IgD-negative memory B cell (primary cell): ENCODE measurements around the gene NBPF1. TPM values are rescaled to one million over a fixed set of nuclear protein-coding genes. Genes with fewer than 3 reads are reported as not detected.
"Not testable (repeated sequence)": the region's sequence is repeated elsewhere in the genome, so short reads cannot be mapped to it uniquely, and the experiment has no call there.

ENCODE experiments used
- H3K27ac Mint-ChIP-seq, 3 donors: one replicate each; pipeline ENCODE4 v1.8.0; 2020 to 2022; ENCODE audit warnings: mild to moderate bottlenecking in 3 of 3, mixed read lengths in 3 of 3, moderate library complexity in 1 of 3
- H3K27me3 Mint-ChIP-seq: one replicate; pipeline ENCODE4 v1.8.0; 2021; ENCODE audit warnings: mixed read lengths
- H3K36me3 Mint-ChIP-seq: one replicate; pipeline ENCODE4 v1.8.0; 2020; ENCODE audit warnings: mild to moderate bottlenecking, mixed read lengths
- H3K4me1 Mint-ChIP-seq, 3 donors: one replicate each; pipeline ENCODE4 v1.8.0; 2020 to 2022; ENCODE audit warnings: mixed read lengths in 3 of 3, mild to moderate bottlenecking in 1 of 3
- H3K4me3 Mint-ChIP-seq, 4 donors: one replicate each; pipeline ENCODE4 v1.8.0; 2020 to 2022; ENCODE audit warnings: mild to moderate bottlenecking in 4 of 4, mixed read lengths in 4 of 4, moderate library complexity in 3 of 4
- H3K9me3 Mint-ChIP-seq, 3 donors: one replicate each; pipeline ENCODE4 v1.8.0; 2020 to 2021; ENCODE audit warnings: mixed read lengths in 3 of 3, mild to moderate bottlenecking in 1 of 3
- polyA plus RNA-seq: library from polyadenylated mRNA; unstranded; fragments of 300-500 nt; fragmentation: Illumina TruSeq; gene quantifications from one replicate; pipeline ENCODE4 v1.2.3, GENCODE V29; 2021

Gene NBPF1
- polyA plus RNA-seq, 1 donor from 2014 or later, result 15.5 TPM

DNA sequence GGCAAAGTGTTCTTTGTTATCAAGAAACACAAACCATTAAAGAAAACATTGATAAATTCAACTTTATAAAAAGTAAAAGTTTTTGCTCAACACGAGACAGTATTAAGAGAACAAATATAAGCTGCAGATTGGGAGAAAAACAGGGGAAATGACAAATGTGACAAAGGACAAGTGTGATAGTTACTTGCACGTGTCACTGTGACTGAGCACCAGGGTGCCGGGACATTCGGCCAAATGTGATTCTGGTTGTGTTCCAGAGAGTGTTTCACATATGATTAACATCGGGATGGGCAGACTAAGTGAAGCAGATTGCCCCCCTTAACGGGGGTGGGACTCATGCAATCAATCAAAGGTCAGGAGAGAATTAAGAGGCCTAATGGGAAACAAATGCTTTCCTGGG is 52.9 kb downstream of the NBPF1 start:
- not testable (repeated sequence) for H3K27me3 Mint-ChIP-seq, H3K4me1 Mint-ChIP-seq, H3K36me3 Mint-ChIP-seq, H3K9me3 Mint-ChIP-seq, H3K4me3 Mint-ChIP-seq, H3K27ac Mint-ChIP-seq

DNA sequence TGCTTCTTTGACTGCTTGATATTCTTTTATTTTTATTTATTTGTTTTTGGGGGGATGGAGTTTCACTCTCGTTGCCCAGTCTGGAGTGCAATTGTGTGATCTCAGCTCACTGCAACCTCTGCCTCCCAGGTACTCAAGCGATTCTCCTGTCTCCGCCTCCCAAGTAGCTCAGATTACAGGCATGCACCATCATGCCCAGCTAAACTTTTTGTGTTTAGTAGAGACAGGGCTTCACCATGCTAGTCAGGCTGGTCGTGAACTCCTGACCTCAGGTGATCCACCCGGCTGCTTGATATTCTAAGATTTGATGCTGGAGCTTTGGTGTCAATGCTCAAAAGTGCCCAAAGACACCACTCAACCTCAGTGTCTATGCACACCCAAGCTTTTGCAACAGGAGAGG is 53.7 kb downstream of the NBPF1 start:
- not testable (repeated sequence) for H3K36me3 Mint-ChIP-seq, H3K4me1 Mint-ChIP-seq, H3K9me3 Mint-ChIP-seq, H3K4me3 Mint-ChIP-seq, H3K27me3 Mint-ChIP-seq, H3K27ac Mint-ChIP-seq

DNA sequence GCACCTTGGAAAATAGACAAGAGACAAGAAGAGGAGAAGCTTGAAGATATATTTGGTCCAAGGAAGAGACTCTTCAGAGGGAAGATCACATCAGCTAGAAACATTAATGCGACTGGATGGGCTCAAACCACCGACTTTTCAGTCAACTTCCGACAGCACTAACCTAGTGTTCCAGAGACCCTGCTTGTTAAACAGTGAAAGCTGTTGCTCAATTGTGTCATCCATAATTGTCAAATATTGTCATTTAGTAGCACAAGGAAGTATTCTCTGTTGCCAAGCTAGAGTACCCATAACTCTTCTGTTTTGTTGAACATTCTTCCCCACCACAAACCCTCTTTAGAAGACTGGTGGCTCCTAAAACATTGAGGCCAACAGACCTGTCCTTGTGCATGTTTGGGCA is 56.3 kb downstream of the NBPF1 start:
- H3K9me3 Mint-ChIP-seq, H3K4me1 Mint-ChIP-seq, H3K27ac Mint-ChIP-seq, H3K4me3 Mint-ChIP-seq, H3K27me3 Mint-ChIP-seq, H3K36me3 Mint-ChIP-seq: not testable (repeated sequence)

DNA sequence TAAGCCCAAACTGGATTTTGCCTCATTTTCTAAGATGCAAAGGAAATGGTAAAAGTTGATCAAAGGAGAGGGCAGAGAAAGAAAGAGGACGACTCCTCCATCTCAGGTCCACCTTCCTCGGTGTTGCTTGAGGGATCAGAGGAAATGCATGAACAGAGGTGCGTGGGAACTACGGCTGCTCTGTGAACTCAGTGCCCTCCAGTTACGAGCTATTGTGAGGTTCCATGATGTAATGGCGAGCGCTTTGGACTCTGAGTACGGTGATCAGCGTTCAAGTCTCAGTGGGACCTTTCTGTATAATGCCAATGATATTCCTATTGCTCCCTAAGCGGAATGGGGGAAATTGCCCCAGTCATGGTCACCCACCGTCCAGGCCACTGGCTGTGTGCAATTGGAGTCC is 60.1 kb downstream of the NBPF1 start:
- not testable (repeated sequence) for H3K36me3 Mint-ChIP-seq, H3K4me3 Mint-ChIP-seq, H3K4me1 Mint-ChIP-seq, H3K9me3 Mint-ChIP-seq, H3K27me3 Mint-ChIP-seq, H3K27ac Mint-ChIP-seq

DNA sequence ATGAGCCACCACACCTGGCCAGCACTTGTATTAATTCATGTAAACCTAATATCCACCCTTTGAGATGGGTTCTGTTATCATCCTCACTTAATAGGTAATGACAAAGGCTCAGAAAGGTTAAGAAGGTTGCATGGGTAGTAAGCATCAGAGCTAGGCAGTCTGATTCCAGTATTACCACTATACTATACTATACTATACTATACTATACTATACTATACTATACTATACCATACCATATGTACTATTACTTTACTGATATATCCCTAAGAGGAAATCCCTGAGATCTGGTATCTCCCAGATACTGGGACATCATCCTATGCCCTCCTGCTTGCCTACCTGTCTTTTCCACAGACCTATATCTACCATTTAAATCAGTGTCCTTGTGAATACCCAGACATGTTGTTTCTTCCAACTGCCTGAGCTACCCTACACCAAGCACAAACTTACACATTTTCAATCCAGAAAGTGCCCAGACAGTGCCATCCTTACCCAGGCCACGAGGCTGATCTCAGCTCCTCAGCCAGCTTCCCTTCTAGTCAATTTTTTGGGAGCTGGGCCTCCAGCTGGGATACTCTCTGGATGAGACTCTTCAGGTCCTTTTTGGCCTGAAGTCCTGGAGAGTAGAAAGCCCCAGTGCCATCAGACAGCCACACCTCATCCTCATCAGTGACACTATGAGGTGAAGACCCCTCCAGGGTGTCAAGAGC is 63.0 kb downstream of the NBPF1 start:
- H3K36me3 Mint-ChIP-seq, H3K4me3 Mint-ChIP-seq, H3K9me3 Mint-ChIP-seq, H3K27me3 Mint-ChIP-seq, H3K4me1 Mint-ChIP-seq, H3K27ac Mint-ChIP-seq: not testable (repeated sequence)

DNA sequence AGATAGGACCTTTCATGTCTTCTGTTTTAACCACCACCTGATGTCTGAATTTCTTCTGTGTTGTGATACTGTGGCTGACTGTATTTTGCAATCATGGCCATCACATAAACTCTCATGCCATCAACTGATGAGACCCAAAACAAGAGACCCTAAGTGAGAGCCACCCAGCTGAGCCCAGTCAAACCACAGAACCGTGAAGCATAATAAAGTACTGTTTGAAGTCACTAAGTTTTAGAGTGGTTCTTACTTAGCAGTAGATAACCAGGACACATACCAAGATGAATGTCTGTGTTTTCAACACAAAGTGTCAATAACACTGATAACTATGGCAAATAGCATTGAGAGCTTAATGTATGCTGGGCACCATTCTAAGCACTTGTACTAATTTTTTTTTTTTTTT is 63.8 kb downstream of the NBPF1 start:
- H3K27ac Mint-ChIP-seq, H3K27me3 Mint-ChIP-seq, H3K36me3 Mint-ChIP-seq, H3K9me3 Mint-ChIP-seq, H3K4me3 Mint-ChIP-seq, H3K4me1 Mint-ChIP-seq: not testable (repeated sequence)

DNA sequence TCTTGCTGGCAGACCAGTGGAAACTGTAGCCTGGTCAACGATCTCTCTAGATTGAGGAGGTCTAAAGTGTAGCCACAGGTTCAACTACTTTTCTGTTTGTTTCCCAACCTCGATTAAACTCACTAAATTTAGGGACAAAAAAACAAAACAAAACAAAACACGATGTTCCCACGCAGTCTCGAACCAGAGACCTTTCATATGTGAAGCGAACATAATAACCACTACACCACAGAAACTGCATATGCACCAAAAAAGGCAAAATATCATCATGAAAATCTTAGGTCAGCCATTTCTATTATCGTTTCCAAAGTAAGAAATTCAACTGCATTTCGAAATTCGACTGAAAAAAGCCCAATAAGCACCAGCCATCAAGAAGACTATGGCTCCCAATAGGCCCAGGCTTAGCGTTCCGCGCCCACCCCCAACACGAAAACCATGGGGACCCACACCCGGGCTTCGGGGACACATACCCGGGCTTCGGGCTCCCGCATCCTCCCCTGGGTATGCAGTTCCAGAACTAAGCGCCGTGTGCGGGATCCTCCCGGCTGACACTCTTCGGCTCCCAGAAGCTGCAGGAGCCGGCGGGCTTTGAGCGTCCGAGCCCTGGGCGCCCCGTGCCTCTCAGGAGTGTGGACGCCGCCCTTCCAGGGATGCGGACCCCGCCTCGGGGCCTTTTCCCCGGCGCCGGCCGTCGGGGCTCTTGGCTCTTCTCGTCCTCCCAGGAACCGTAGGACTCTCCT is 65.7 kb downstream of the NBPF1 start:
- H3K36me3 Mint-ChIP-seq, H3K27ac Mint-ChIP-seq, H3K4me1 Mint-ChIP-seq, H3K27me3 Mint-ChIP-seq, H3K9me3 Mint-ChIP-seq, H3K4me3 Mint-ChIP-seq: not testable (repeated sequence)

DNA sequence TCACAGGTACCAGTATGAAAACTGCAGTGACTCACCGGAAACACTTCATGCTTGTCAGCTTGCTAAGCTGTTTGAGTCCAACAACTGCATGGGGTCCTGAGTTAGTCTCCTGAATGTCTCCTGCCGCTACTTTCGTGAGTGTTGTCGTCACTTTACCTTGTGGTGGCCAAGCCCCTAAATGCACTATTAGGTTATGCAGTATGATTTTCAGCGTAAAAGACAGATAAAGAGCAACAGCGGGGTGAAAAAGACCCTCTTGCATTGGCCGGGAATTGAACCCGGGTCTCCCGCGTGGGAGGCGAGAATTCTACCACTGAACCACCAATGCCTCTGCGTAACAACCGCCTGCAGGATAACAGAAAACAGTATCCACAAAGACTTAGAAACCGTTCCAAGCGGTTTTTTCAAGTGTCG is 67.7 kb downstream of the NBPF1 start:
- H3K36me3 Mint-ChIP-seq, H3K9me3 Mint-ChIP-seq, H3K4me1 Mint-ChIP-seq, H3K27me3 Mint-ChIP-seq: not testable (repeated sequence)
- H3K27ac Mint-ChIP-seq, result peak overlapping the region in 2 of 3 donors; percentile 87 to 88
- H3K4me3 Mint-ChIP-seq, result peak overlapping the region in 3 of 4 donors; percentile 17 to 77 (median 60)

DNA sequence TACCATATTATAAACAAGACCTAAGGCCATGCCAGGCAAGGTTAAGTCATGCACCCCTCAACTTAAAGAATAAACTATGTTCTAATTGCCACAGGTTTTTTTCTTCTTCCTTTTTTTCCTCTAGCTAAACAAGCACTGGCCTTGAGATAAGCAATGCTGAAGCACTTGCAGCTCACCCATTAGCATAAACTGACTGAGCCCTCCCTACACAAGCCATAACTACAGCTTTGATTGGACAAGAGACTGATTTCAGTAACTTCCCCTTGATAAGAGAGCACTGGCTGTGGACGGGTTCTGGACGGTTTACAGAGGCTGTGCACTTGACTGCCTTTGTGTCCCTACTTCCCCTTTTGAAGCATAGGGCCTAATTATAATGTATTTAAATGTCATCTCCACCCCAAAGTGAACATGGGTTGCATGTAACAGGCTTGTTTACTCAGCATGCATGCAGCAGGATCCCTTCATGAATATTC is 72.9 kb downstream of the NBPF1 start:
- H3K9me3 Mint-ChIP-seq, H3K27me3 Mint-ChIP-seq, H3K36me3 Mint-ChIP-seq: not testable (repeated sequence)
- Mint-ChIP-seq H3K27ac (peak overlapping the region in 2 of 3 donors; percentile 15 to 94), H3K4me1 (peaks cover 5 to 11% (median 10%) of the 10 kb centered on the region in 3 donors), H3K4me3 (peak overlapping the region in 3 of 4 donors; percentile 10 to 54 (median 14))

DNA sequence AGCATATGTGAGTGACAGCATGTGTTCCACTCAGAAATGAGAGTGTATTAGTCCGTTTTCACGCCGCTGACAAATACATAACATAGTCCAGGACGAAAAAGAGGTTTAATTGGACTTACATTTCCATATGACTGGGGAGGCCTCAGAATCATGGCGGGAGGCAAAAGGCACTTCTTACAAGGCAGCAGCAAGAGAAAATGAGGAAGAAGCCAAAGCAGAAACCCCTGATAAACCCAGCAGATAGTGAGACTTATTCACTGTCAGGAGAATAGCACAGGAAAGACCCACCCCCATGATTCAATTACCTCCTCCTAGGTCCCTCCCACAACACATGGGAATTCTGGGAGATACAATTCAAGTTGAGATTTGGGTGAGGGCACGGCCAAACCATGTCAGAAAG is 75.8 kb downstream of the NBPF1 start:
- H3K9me3 Mint-ChIP-seq, H3K4me1 Mint-ChIP-seq, H3K27me3 Mint-ChIP-seq, H3K4me3 Mint-ChIP-seq, H3K36me3 Mint-ChIP-seq: not testable (repeated sequence)
- peak overlapping the region in 1 of 3 donors; percentile 81 for H3K27ac Mint-ChIP-seq

DNA sequence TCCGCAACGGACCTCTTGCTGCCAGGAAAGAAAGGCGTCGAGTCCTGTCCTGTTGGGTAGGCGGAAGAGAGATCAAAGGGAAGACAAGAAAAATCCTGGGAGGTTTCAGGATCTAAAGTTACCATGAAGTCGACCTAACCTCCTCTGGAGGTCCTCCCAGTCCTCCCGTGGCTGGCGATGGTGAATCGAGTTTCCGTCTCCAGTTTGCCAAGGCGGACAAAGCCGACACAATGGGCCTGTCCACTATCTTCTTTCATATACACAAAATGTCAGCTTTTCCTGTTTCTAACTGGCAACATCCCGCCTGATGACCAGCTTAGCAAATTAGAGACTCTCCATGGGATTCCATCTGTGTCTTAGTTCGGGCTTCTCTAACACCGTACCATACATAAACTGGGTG is 76.6 kb downstream of the NBPF1 start:
- H3K36me3 Mint-ChIP-seq, H3K9me3 Mint-ChIP-seq, H3K4me3 Mint-ChIP-seq, H3K4me1 Mint-ChIP-seq, H3K27ac Mint-ChIP-seq: not testable (repeated sequence)
- H3K27me3 Mint-ChIP-seq, result peaks cover 12% of the 10 kb centered on the region

DNA sequence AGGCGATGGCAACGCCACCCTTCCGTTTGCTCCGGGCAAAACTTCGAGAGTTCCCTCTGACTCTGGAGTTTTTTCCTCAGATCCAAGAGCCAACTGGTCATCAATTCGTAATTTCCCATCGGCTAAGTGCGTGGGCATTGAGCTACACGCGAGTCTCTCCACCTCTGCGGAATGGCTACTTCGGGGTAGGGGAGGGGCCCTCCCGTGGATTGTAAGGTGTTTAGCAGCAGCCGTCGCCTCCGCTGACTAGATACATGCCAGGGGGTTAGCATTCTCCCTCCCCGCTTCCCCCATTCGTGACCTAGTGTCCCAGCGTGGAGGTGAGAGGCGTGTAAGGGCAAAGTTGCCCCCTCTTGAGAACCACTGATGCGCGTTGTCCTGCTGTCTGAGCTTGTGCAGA is 77.5 kb downstream of the NBPF1 start:
- H3K36me3 Mint-ChIP-seq, H3K27ac Mint-ChIP-seq, H3K4me3 Mint-ChIP-seq, H3K4me1 Mint-ChIP-seq, H3K9me3 Mint-ChIP-seq: not testable (repeated sequence)
- H3K27me3 Mint-ChIP-seq, result peaks cover 15% of the 10 kb centered on the region

DNA sequence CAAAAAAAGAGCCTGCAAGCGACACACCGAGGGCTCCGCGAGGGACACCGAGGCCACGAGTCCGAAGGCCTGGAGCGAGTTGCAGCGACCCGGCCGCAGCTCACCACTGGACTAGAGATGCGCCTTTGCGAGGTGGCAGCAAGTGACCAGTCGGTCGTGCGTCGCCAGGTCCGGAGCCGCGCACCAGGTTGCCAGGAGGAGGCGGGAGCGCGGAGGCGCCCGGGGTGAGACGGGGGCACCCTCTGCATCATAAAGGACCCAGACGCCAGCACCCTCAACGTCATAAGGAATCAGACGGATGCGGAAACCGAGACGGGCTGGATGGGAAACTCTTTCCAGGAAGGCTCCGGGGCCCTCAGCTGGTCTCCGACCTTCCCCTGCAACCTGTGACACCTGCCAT is 77.9 kb downstream of the NBPF1 start:
- peaks cover 15% of the 10 kb centered on the region for H3K27me3 Mint-ChIP-seq
- H3K36me3 Mint-ChIP-seq, H3K9me3 Mint-ChIP-seq, H3K4me1 Mint-ChIP-seq: not testable (repeated sequence)
- H3K27ac Mint-ChIP-seq, result peak overlapping the region in 1 of 3 donors; percentile 31
- peak overlapping the region; percentile 34 to 96 (median 82) for H3K4me3 Mint-ChIP-seq

DNA sequence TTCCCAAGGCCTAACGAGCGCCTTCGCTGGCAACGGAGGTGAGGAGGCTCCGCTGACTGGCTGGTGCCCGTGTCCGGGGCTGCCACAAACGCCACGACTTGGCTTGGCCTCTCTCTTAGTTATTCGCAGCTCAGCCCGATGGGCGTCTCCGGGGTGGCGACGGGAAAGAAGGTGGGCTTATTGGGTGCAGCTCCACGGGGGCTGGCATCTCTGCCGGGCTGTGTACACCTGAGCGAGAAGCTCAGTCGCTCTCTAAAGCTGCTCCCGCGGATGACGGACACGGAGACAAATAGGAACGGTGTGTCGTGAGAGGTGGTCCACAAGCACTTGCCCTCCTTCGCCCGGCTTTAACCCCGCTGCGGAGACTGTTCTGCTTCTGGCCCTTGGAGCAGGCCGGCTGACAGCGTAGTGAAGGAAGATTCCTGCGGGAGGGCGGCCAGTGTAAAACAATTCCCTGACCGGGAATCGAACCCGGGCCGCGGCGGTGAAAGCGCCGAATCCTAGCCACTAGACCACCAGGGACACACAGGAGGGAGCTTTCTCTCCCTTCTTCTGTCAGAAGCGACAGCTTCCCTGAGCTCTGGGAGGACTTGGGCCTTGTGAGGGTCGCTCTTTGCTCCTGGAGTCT is 78.4 kb downstream of the NBPF1 start:
- Mint-ChIP-seq H3K4me3 (peak overlapping the region; percentile 70 to 96 (median 90)), H3K27me3 (peaks cover 15% of the 10 kb centered on the region), H3K27ac (peak overlapping the region in 2 of 3 donors; percentile 31 to 71)
- H3K9me3 Mint-ChIP-seq, H3K4me1 Mint-ChIP-seq, H3K36me3 Mint-ChIP-seq: not testable (repeated sequence)

DNA sequence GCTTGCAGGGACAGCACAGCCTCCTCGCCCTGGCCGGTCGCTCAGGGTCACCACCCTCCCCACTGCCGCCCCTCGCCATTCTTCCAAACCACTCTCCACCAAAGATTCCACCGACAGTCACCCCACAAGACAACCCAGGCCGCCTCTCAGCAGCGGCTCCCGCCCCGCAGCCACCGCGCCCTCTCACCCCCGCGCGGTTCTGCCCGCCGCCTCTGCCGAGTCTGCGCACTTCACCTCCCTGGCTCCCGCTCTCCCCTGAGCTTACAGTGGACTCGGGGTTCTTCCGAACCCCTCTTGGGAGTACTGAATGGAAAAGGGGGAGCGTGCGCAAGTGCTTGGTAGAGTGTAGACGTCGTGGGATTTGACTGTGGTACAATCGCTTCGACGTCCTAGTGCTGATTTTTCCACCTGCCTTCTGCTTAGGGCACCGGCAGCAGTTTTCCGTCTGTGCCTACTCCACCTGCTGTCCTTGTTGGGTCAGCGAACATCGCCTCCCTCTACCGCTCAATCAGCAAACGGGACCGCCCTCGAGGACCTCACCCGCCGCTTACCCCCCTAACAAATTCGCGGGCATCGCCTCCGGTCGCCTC is 79.0 kb downstream of the NBPF1 start:
- peaks cover 15% of the 10 kb centered on the region for H3K27me3 Mint-ChIP-seq
- H3K4me3 Mint-ChIP-seq, result peak overlapping the region; percentile 83 to 96 (median 90)
- H3K27ac Mint-ChIP-seq, result peak overlapping the region in 1 of 3 donors; percentile 31

More for the DNA sequence above, 79.0 kb downstream of the NBPF1 start:
- H3K36me3 Mint-ChIP-seq, H3K9me3 Mint-ChIP-seq, H3K4me1 Mint-ChIP-seq: not testable (repeated sequence)
